Bronchial epithelial cell (primary cell): ENCODE results near the gene OTX1. TPM values are rescaled to one million over a fixed set of nuclear protein-coding genes. Genes with fewer than 3 reads are reported as not detected.

ENCODE experiments used
- DNase-seq: peaks from one replicate; pipeline ENCODE4 v3.0.0-alpha.2; 2010; ENCODE audit warnings: low read depth
- FAIRE-seq: peaks from 2 replicates; lab custom pipeline; 2011; peaks lifted over from hg19 to GRCh38; lab: Jason Lieb, UNC
- H3K27me3 ChIP-seq: 2 replicates; pipeline ENCODE4 v1.5.1; 2011; ENCODE audit warnings: low read length; ENCODE audit not compliant: control insufficient read depth, insufficient read depth
- H3K36me3 ChIP-seq: 2 replicates; pipeline ENCODE4 v1.5.1; 2011; ENCODE audit warnings: low read length; ENCODE audit not compliant: control insufficient read depth, insufficient read depth
- H3K4me3 ChIP-seq: 2 replicates; pipeline ENCODE4 v1.5.1; 2011; ENCODE audit warnings: mild to moderate bottlenecking, low read depth, low read length, control low read depth
- CTCF ChIP-seq: IDR thresholded peaks from 2 replicates; pipeline ENCODE4 v1.5.1; 2011; ENCODE audit warnings: mild to moderate bottlenecking, moderate library complexity, low read length, control low read depth, inconsistent platforms; ENCODE audit not compliant: insufficient read depth, severe bottlenecking
- total RNA-seq: library from RNA; depleted of rRNA; stranded (reverse); fragments of >200 nt; gene quantifications from 2 replicates; pipeline ENCODE4 v1.2.1, GENCODE V29; 2014

Gene OTX1
- total RNA-seq, result 0.79 and 1.5 TPM in 2 replicates

- H3K4me3 ChIP-seq, result peak within 1 kb of the TSS; percentile 68
- DNase-seq (peak; percentile 69), FAIRE-seq (no peak)
- peaks cover 3% of the 10 kb centered on the region for H3K36me3 ChIP-seq
- H3K27me3 ChIP-seq, result no peaks in the 10 kb centered on the region
- TF ChIP-seq CTCF, result no peak
Measured at GRCh38 chr2:63050334-63051041, at the start of gene OTX1. Gene OTX1 (plus strand): TSS chr2:63050830. CDS start chr2:63052991, 2,161 bp downstream.

- FAIRE-seq (no peak), DNase-seq (no peak)
- H3K36me3 ChIP-seq, result no peaks in the 10 kb centered on the region
- TF ChIP-seq CTCF, result no peak
- H3K27me3 ChIP-seq, result no peaks in the 10 kb centered on the region
- no peak overlapping the region for H3K4me3 ChIP-seq
Measured at GRCh38 chr2:63001576-63001975, 49.1 kb upstream of the OTX1 start.

- DNase-seq, result no peak
- FAIRE-seq, result no peak
- H3K36me3 ChIP-seq, result peaks cover 2% of the 10 kb centered on the region
- no peaks in the 10 kb centered on the region for H3K27me3 ChIP-seq
- no peak overlapping the region for H3K4me3 ChIP-seq
- no peak for TF ChIP-seq CTCF
Measured at GRCh38 chr2:63003351-63003750, 47.3 kb upstream of the OTX1 start.

GRCh38 chr2:63007813-63008458 lies 42.7 kb upstream of the OTX1 start:
- peaks cover 2% of the 10 kb centered on the region for H3K36me3 ChIP-seq

GRCh38 chr2:63008838-63009237 lies 41.8 kb upstream of the OTX1 start:
- TF ChIP-seq CTCF, result no peak
- no peak for FAIRE-seq

More at GRCh38 chr2:63007813-63008458, 42.7 kb upstream of the OTX1 start:
- DNase-seq, result no peak
- Histone ChIP-seq H3K4me3 (no peak overlapping the region), H3K27me3 (no peaks in the 10 kb centered on the region)
- TF ChIP-seq CTCF, result no peak
- FAIRE-seq, result no peak

More at GRCh38 chr2:63008838-63009237, 41.8 kb upstream of the OTX1 start:
- H3K27me3 ChIP-seq, result no peaks in the 10 kb centered on the region
- no peak for DNase-seq
- no peak overlapping the region for H3K4me3 ChIP-seq
- H3K36me3 ChIP-seq, result peaks cover 4% of the 10 kb centered on the region
